Fibroblast of lung (primary cell): ENCODE data around the gene PLS1. TPM values are rescaled to one million over a fixed set of nuclear protein-coding genes. Genes with fewer than 3 reads are reported as not detected.

Experiments
- DNase-seq, 2 donors: peaks; one replicate each; pipeline versions ENCODE4 v3.0.0 to v3.0.0-alpha.2; 2010; ENCODE audit warnings: low read depth in 2 of 2
- H2AFZ ChIP-seq: 2 replicates; pipeline ENCODE4 v1.5.1; 2012; ENCODE audit warnings: low read length, control low read depth, inconsistent platforms
- H3K27ac ChIP-seq: 2 replicates; pipeline ENCODE4 v1.5.1; 2011; ENCODE audit warnings: low read length, control low read depth; ENCODE audit not compliant: insufficient read depth
- H3K27me3 ChIP-seq: 2 replicates; pipeline ENCODE4 v1.5.1; 2011; ENCODE audit warnings: mild to moderate bottlenecking, low read length; ENCODE audit not compliant: control insufficient read depth, insufficient read depth
- H3K36me3 ChIP-seq: 2 replicates; pipeline ENCODE4 v1.5.1; 2011; ENCODE audit warnings: low read length; ENCODE audit not compliant: control insufficient read depth, insufficient read depth
- H3K4me1 ChIP-seq: 2 replicates; pipeline ENCODE4 v1.5.1; 2011; ENCODE audit warnings: low read length; ENCODE audit not compliant: control insufficient read depth, insufficient read depth; ENCODE audit errors: extremely low read depth
- H3K4me2 ChIP-seq: 2 replicates; pipeline ENCODE4 v1.5.1; 2011; ENCODE audit warnings: low read length, control low read depth; ENCODE audit not compliant: insufficient read depth; ENCODE audit errors: extremely low read depth
- H3K4me3 ChIP-seq, 4 experiments: fragments of 200-600 bp in 1 of 4; sonication (generic) in 1 of 4; replicated peaks in 1 of 4; 2 replicates each; pipeline ENCODE4 v1.5.1; 2011 to 2016; ENCODE audit warnings: low read length in 4 of 4, low read depth in 3 of 4, mild to moderate bottlenecking in 3 of 4, control low read depth in 2 of 4, inconsistent platforms in 1 of 4, mixed read lengths in 1 of 4; ENCODE audit not compliant: insufficient read depth in 1 of 4; ENCODE audit errors: control extremely low read depth in 1 of 4
- H3K79me2 ChIP-seq: 2 replicates; pipeline ENCODE4 v1.5.1; 2012; ENCODE audit warnings: mild to moderate bottlenecking, low read length, inconsistent platforms; ENCODE audit not compliant: control insufficient read depth, insufficient read depth
- H3K9ac ChIP-seq: 2 replicates; pipeline ENCODE4 v1.5.1; 2011; ENCODE audit warnings: mild to moderate bottlenecking, low read length, control low read depth; ENCODE audit not compliant: insufficient read depth
- H3K9me3 ChIP-seq: 2 replicates; pipeline ENCODE4 v1.5.1; 2012; ENCODE audit warnings: low read depth, low read length; ENCODE audit not compliant: control insufficient read depth, insufficient read depth
- H4K20me1 ChIP-seq: 2 replicates; pipeline ENCODE4 v1.5.1; 2011; ENCODE audit warnings: low read length; ENCODE audit not compliant: control insufficient read depth, insufficient read depth; ENCODE audit errors: extremely low read depth
- EZH2 ChIP-seq: IDR thresholded peaks from 2 replicates; pipeline ENCODE4 v1.5.1; 2012; ENCODE audit warnings: low read length, control low read depth, mild to moderate bottlenecking; ENCODE audit errors: missing control alignments
- polyA plus RNA-seq, 2 donors: library from polyadenylated mRNA; depleted of rRNA in 1 of 2; stranded (reverse) in 1 of 2; unstranded in 1 of 2; fragments of >200 nt; gene quantifications; 2 replicates each; pipeline ENCODE4 v1.2.1, GENCODE V29; 2011 to 2012; ENCODE audit warnings: missing spikeins in 1 of 2
- total RNA-seq: library from RNA; depleted of rRNA; stranded (reverse); fragments of >200 nt; gene quantifications from 2 replicates; pipeline ENCODE4 v1.2.1, GENCODE V29; 2014
- TF ChIP-seq, protein P1 (sequence below), 2 donors: IDR thresholded peaks in 1 of 2; conservative IDR thresholded peaks in 1 of 2; 1 replicate in 1 of 2; 2 replicates in 1 of 2; pipeline ENCODE4 v1.5.1; 2011 to 2012; ENCODE audit warnings: low read length in 2 of 2, control low read depth in 1 of 2, inconsistent platforms in 1 of 2, low read depth in 1 of 2, mild to moderate bottlenecking in 1 of 2

Gene PLS1
- total and polyA plus RNA-seq, 2 donors (not counting 1 experiment from before 2014, with no cell fraction given): 0.59 to 0.83 TPM

- H3K4me3 ChIP-seq: no peak overlapping the region
- no peak overlapping the region for H3K9ac ChIP-seq
- TF ChIP-seq, protein P1, sequence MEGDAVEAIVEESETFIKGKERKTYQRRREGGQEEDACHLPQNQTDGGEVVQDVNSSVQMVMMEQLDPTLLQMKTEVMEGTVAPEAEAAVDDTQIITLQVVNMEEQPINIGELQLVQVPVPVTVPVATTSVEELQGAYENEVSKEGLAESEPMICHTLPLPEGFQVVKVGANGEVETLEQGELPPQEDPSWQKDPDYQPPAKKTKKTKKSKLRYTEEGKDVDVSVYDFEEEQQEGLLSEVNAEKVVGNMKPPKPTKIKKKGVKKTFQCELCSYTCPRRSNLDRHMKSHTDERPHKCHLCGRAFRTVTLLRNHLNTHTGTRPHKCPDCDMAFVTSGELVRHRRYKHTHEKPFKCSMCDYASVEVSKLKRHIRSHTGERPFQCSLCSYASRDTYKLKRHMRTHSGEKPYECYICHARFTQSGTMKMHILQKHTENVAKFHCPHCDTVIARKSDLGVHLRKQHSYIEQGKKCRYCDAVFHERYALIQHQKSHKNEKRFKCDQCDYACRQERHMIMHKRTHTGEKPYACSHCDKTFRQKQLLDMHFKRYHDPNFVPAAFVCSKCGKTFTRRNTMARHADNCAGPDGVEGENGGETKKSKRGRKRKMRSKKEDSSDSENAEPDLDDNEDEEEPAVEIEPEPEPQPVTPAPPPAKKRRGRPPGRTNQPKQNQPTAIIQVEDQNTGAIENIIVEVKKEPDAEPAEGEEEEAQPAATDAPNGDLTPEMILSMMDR (conservative IDR thresholded peaks at IDR 0.05 in 1 of 2, IDR thresholded peaks at IDR 0.05 in 1 of 2; ENCODE audit: low read depth in 1 of 2, low read length in 2 of 2): no peak
- TF ChIP-seq EZH2: no peak
- H3K79me2 ChIP-seq: no peaks in the 10 kb centered on the region
- H2AFZ ChIP-seq: no peak overlapping the region
- H3K4me2 ChIP-seq: no peak overlapping the region
- H3K27ac ChIP-seq: no peak overlapping the region
- no peaks in the 10 kb centered on the region for H3K4me1 ChIP-seq
- DNase-seq: no peak
- H4K20me1 ChIP-seq: no peaks in the 10 kb centered on the region
- H3K27me3 ChIP-seq: no peaks in the 10 kb centered on the region
- no peaks in the 10 kb centered on the region for H3K9me3 ChIP-seq
- H3K36me3 ChIP-seq: no peaks in the 10 kb centered on the region
Measured at GRCh38 chr3:142636050-142636449, 39.9 kb downstream of the PLS1 start.

DNA sequence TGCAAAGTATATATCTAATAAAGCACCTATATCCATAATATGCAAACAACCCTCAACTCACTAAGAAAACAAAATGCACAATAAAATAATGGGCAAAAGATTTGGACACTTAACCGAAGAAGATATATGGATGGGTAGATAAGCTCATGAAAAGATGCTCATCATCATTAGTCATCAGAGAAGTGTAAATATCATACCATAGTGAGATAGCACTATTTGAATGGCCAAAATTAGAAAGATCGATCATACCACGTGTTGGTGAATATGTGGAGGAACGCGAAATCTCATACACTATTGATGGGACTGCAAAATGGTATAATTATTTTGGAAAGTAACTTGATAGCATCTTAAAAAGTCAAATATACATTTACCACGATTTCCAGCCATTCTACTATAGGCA lies 40.5 kb downstream of the PLS1 start:
- Histone ChIP-seq H3K27ac (no peak overlapping the region), H3K36me3 (no peaks in the 10 kb centered on the region), H2AFZ (no peak overlapping the region), H3K4me3 (no peak overlapping the region), H3K79me2 (no peaks in the 10 kb centered on the region), H3K9me3 (no peaks in the 10 kb centered on the region), H4K20me1 (no peaks in the 10 kb centered on the region), H3K4me2 (no peak overlapping the region), H3K9ac (no peak overlapping the region), H3K4me1 (no peaks in the 10 kb centered on the region), H3K27me3 (no peaks in the 10 kb centered on the region)
- TF ChIP-seq, protein P1 (conservative IDR thresholded peaks at IDR 0.05 in 1 of 2, IDR thresholded peaks at IDR 0.05 in 1 of 2; ENCODE audit: low read depth in 1 of 2, low read length in 2 of 2): no peak
- no peak for TF ChIP-seq EZH2
- DNase-seq: no peak

- Histone ChIP-seq H3K36me3 (no peaks in the 10 kb centered on the region), H3K27ac (no peak overlapping the region), H3K4me3 (no peak overlapping the region), H3K79me2 (no peaks in the 10 kb centered on the region), H3K9me3 (no peaks in the 10 kb centered on the region), H2AFZ (no peak overlapping the region), H3K4me2 (no peak overlapping the region), H3K9ac (no peak overlapping the region), H3K4me1 (no peaks in the 10 kb centered on the region), H4K20me1 (no peaks in the 10 kb centered on the region), H3K27me3 (no peaks in the 10 kb centered on the region)
- no peak for TF ChIP-seq EZH2
- TF ChIP-seq, protein P1 (conservative IDR thresholded peaks at IDR 0.05 in 1 of 2, IDR thresholded peaks at IDR 0.05 in 1 of 2; ENCODE audit: low read depth in 1 of 2, low read length in 2 of 2): no peak
- no peak for DNase-seq
Measured at GRCh38 chr3:142638291-142638690, 42.1 kb downstream of the PLS1 start.
